ENCODE results near the gene HEATR5A. TPM values are rescaled to one million over a fixed set of nuclear protein-coding genes. Genes with fewer than 3 reads are reported as not detected.

Gene HEATR5A
- total RNA-seq, 6 experiments from 2014 or later, result 59.7 to 83.3 (median 66.4) TPM

DNA sequence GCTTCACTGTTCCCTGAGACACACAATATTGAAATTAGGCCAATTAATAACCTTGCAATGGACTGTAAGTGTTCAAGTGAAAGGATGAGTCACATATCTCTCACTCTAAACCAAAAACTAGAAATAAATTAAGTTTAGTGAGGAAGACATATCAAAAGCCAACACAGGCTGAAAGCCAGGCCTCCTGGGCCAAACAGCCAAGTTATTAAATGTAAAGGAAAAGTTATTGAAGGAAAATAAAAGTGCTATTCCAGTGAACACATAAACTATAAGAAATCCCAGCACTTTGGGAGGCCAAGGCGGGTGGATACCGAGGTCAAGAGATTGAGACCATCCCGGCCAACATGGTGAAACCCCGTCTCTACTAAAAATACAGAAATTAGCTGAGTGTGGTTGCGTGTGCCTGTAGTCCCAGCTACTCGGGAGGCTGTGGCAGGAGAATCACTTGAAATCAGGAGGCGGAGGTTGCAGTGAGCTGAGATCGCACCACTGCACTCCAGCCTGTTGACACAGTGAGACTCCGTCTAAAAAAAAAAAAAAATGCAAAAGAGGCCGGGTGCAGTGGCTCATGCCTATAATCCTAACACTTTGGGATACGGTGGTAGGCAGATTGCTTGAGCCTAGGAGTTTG, 10.4 kb upstream of the HEATR5A start:
- Mint-ChIP-seq H3K27ac (no peak overlapping the region), H3K4me1 (ENCODE audit: low read depth) (peaks cover 23% of the 10 kb centered on the region), H3K36me3 (ENCODE audit: low read depth) (peaks cover 8% of the 10 kb centered on the region), H3K27me3 (ENCODE audit: insufficient read depth) (no peaks in the 10 kb centered on the region), H3K9me3 (peaks cover 8% of the 10 kb centered on the region), H3K4me3 (no peak overlapping the region)
- TF ChIP-seq, protein P1, sequence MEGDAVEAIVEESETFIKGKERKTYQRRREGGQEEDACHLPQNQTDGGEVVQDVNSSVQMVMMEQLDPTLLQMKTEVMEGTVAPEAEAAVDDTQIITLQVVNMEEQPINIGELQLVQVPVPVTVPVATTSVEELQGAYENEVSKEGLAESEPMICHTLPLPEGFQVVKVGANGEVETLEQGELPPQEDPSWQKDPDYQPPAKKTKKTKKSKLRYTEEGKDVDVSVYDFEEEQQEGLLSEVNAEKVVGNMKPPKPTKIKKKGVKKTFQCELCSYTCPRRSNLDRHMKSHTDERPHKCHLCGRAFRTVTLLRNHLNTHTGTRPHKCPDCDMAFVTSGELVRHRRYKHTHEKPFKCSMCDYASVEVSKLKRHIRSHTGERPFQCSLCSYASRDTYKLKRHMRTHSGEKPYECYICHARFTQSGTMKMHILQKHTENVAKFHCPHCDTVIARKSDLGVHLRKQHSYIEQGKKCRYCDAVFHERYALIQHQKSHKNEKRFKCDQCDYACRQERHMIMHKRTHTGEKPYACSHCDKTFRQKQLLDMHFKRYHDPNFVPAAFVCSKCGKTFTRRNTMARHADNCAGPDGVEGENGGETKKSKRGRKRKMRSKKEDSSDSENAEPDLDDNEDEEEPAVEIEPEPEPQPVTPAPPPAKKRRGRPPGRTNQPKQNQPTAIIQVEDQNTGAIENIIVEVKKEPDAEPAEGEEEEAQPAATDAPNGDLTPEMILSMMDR (IDR thresholded peaks at IDR 0.05), result no peak
- DNase-seq, result no peak

DNA sequence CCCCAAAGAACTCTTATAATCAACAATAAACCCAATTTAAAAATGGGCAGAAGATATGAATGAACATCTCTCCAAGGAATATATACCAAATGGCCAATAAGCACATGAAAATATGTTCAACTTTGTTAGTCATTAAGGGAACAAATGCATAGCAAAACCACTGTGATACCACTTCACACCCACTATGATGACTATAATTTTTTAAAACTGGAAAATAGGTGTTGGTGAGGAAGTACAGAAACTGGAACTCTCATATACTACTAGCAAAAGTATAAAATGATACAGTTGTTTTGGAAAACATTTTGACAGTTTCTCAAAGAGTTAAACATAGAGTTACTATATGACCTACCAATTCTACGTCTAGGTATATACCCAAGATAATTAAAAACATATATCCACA, 9.4 kb upstream of the HEATR5A start:
- DNase-seq, result no peak
- peaks cover 8% of the 10 kb centered on the region for H3K36me3 Mint-ChIP-seq (ENCODE audit: low read depth)
- TF ChIP-seq, protein P1 (IDR thresholded peaks at IDR 0.05), result no peak
- no peak overlapping the region for H3K4me3 Mint-ChIP-seq
- no peaks in the 10 kb centered on the region for H3K27me3 Mint-ChIP-seq (ENCODE audit: insufficient read depth)
- H3K27ac Mint-ChIP-seq, result no peak overlapping the region
- peaks cover 8% of the 10 kb centered on the region for H3K9me3 Mint-ChIP-seq
- peaks cover 14% of the 10 kb centered on the region for H3K4me1 Mint-ChIP-seq (ENCODE audit: low read depth)

DNA sequence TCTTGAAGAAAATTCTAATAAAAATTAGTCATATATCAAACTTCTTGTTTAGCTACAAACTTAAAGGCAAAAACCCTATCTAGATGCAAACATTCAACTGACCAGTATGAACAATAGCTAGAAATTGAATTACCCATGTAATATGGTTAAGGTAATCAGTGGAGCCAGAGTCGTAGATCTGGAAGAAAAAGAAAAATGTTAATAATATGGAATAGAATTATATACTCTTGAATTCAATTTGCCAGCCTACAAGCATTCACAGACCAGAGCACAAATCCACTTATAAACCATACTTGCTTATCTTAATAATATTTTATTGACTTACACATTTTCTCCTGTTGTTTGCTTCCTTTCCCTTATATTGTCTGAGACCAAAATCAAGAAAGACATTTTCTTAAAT, 7.7 kb upstream of the HEATR5A start:
- Mint-ChIP-seq H3K27ac (no peak overlapping the region), H3K4me1 (ENCODE audit: low read depth) (peaks cover 5% of the 10 kb centered on the region; the same call in 1 of the 2 replicates), H3K36me3 (ENCODE audit: low read depth) (peaks cover 8% of the 10 kb centered on the region), H3K4me3 (no peak overlapping the region), H3K27me3 (ENCODE audit: insufficient read depth) (no peaks in the 10 kb centered on the region), H3K9me3 (peaks cover 8% of the 10 kb centered on the region)
- TF ChIP-seq, protein P1 (IDR thresholded peaks at IDR 0.05), result no peak
- no peak for DNase-seq

DNA sequence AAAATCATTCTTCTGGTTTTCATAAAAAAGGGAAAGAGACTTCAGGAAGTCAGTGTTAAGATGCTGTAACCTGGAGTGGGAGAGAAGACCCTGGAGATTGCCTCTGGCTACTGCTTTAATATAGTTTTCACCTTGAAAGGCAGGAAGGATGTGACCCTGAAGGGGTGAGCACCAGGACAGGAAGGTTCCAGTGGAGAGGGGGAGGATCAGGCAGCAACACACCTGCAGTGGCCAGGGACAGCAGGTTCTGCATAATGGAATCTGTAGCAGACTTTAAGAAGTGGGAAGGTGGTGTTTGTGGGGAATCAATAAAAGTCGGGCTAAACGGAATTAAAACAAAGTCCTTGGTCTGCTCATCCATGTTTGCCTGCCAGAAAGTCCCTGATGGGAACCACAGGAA, 6.3 kb upstream of the HEATR5A start:
- Mint-ChIP-seq H3K27ac (no peak overlapping the region), H3K9me3 (no peaks in the 10 kb centered on the region), H3K4me1 (ENCODE audit: low read depth) (peaks cover 5% of the 10 kb centered on the region; the same call in 1 of the 2 replicates), H3K4me3 (no peak overlapping the region), H3K27me3 (ENCODE audit: insufficient read depth) (no peaks in the 10 kb centered on the region), H3K36me3 (ENCODE audit: low read depth) (no peaks in the 10 kb centered on the region; the same call in 1 of the 2 replicates)
- TF ChIP-seq, protein P1 (IDR thresholded peaks at IDR 0.05), result no peak
- DNase-seq, result no peak

DNA sequence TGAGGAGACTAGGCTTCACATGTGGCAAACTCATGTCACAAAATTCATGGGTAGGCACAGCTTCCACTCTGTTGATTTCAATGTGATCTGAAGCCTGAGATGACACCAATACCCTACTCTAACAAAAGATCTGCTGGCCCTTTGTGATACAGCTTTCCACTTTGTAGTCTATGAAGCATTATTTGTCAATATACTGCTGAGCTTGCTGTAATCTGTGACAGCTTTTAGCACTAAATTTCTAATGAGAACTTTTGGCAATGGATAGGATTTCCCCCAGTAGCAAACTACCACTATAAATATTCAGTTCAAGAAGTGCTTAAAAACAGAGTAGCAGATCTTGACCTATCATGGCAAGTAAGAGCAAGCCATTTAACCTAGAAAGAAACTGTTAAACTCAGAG, 5.6 kb upstream of the HEATR5A start:
- Mint-ChIP-seq H3K36me3 (ENCODE audit: low read depth) (no peaks in the 10 kb centered on the region), H3K4me1 (ENCODE audit: low read depth) (peaks cover 12% of the 10 kb centered on the region), H3K4me3 (no peak overlapping the region), H3K9me3 (no peaks in the 10 kb centered on the region), H3K27me3 (ENCODE audit: insufficient read depth) (no peaks in the 10 kb centered on the region), H3K27ac (no peak overlapping the region)
- DNase-seq, result no peak
- TF ChIP-seq, protein P1 (IDR thresholded peaks at IDR 0.05), result no peak
